HCT116 (cell line): Measurements from ENCODE around the gene DCDC2C. TPM values are rescaled to one million over a fixed set of nuclear protein-coding genes. Genes with fewer than 3 reads are reported as not detected.

ENCODE experiments used
- ATAC-seq: fragments of 200-7000 bp; cut with Tn5 transposase; 2 replicates; pipeline ENCODE4 v1.9.1; 2020; ENCODE audit warnings: mild to moderate bottlenecking, moderate library complexity
- BruUV-seq: library from RNA; stranded (reverse); fragments of 400-500 nt; replicated peaks from 2 replicates; lab custom pipeline; 2021; lab: Mats Ljungman, UMichigan
- CTCF ChIA-PET: fragments of 300-600 bp; sonication (Branson Sonifier 250); formaldehyde crosslinking; loops from one replicate; lab custom pipeline; 2021; ENCODE audit warnings: antibody characterized with exemption; lab: Charles Lee
- POLR2A ChIA-PET: fragments of 300-600, 350-600 bp; sonication (Branson Sonifier 250); formaldehyde crosslinking; loops from one replicate; lab custom pipeline; 2021; ENCODE audit warnings: antibody characterized with exemption; lab: Charles Lee
- RAD21 ChIA-PET, 2 experiments: fragments of 300-600 bp; sonication (Branson Sonifier 250); formaldehyde crosslinking; loops; one replicate each; lab custom pipeline; 2023; ENCODE audit warnings: low total read pairs in 2 of 2; ENCODE audit not compliant: uncharacterized antibody in 2 of 2, unreplicated experiment in 2 of 2, low non-redundant PET in 1 of 2; lab: Charles Lee
- DNase-seq: peaks from one replicate; pipeline ENCODE4 v3.0.0-alpha.2; 2010; ENCODE audit warnings: low read depth, low spot score
- H2AFZ ChIP-seq: fragments of 200-600 bp; shearing (Covaris generic), sonication (generic); 2 replicates; pipeline ENCODE4 v1.6.1; 2017; ENCODE audit warnings: low read depth, mixed run types, mixed read lengths, antibody characterized with exemption, low read length; ENCODE audit not compliant: poor library complexity, severe bottlenecking
- H3K27ac ChIP-seq: 2 replicates; pipeline ENCODE4 v1.5.1; 2012; ENCODE audit warnings: low read depth, low read length
- H3K27me3 ChIP-seq: fragments of 200-600 bp; sonication (generic); 2 replicates; pipeline ENCODE4 v1.6.1; 2016; ENCODE audit warnings: mixed run types, low read length, mixed read lengths; ENCODE audit not compliant: insufficient read depth
- H3K36me3 ChIP-seq, 2 experiments: fragments of 200-500 bp in 1 of 2; fragments of 200-600 bp in 1 of 2; sonication (Bioruptor generic) in 1 of 2; sonication (generic) in 1 of 2; 2 replicates each; pipeline versions ENCODE4 v1.5.1 to v1.6.1; 2014 to 2016; ENCODE audit warnings: low read length in 2 of 2, inconsistent platforms in 1 of 2, mixed read lengths in 1 of 2, mixed run types in 1 of 2; ENCODE audit not compliant: insufficient read depth in 2 of 2, control insufficient read depth in 1 of 2
- H3K4me1 ChIP-seq, 2 experiments: fragments of 200-600 bp in 1 of 2; sonication (generic) in 1 of 2; 2 replicates each; pipeline versions ENCODE4 v1.5.1 to v1.6.1; 2012 to 2017; ENCODE audit warnings: low read length in 2 of 2, inconsistent platforms in 1 of 2, mild to moderate bottlenecking in 1 of 2, mixed read lengths in 1 of 2, mixed run types in 1 of 2, moderate library complexity in 1 of 2; ENCODE audit not compliant: insufficient read depth in 2 of 2, control insufficient read depth in 1 of 2
- H3K4me2 ChIP-seq: fragments of 200-600 bp; sonication (generic); 2 replicates; pipeline ENCODE4 v1.6.1; 2017; ENCODE audit warnings: mixed run types, low read length, mixed read lengths
- H3K4me3 ChIP-seq, 2 experiments: fragments of 200-600 bp in 1 of 2; sonication (generic) in 1 of 2; replicated peaks in 1 of 2; 2 replicates each; pipeline ENCODE4 v1.5.1; 2011 to 2016; ENCODE audit warnings: low read length in 2 of 2, control low read depth in 1 of 2, low read depth in 1 of 2, mild to moderate bottlenecking in 1 of 2, mixed read lengths in 1 of 2, mixed run types in 1 of 2
- H3K79me2 ChIP-seq: fragments of 200-600 bp; sonication (generic); 2 replicates; pipeline ENCODE4 v1.6.1; 2017; ENCODE audit warnings: mild to moderate bottlenecking, mixed run types, low read length, moderate library complexity, mixed read lengths; ENCODE audit not compliant: insufficient read depth
- H3K9ac ChIP-seq: fragments of 200-600 bp; sonication (generic); 2 replicates; pipeline ENCODE4 v1.6.1; 2016; ENCODE audit warnings: low read length, mixed read lengths
- H3K9me2 ChIP-seq: fragments of 200-600 bp; sonication (generic), shearing (Covaris generic); 2 replicates; pipeline ENCODE4 v1.6.1; 2017; ENCODE audit warnings: mixed run types, mild to moderate bottlenecking, moderate library complexity; ENCODE audit not compliant: insufficient read depth
- H3K9me3 ChIP-seq, 2 experiments: fragments of 200-500 bp in 1 of 2; fragments of 200-600 bp in 1 of 2; sonication (Bioruptor generic) in 1 of 2; sonication (generic) in 1 of 2; 2 replicates each; pipeline ENCODE4 v1.6.1; 2014 to 2017; ENCODE audit warnings: low read length in 2 of 2, mixed read lengths in 2 of 2, inconsistent platforms in 1 of 2, low read depth in 1 of 2, mild to moderate bottlenecking in 1 of 2, mixed run types in 1 of 2, moderate library complexity in 1 of 2; ENCODE audit not compliant: control insufficient read depth in 1 of 2, insufficient read depth in 1 of 2
- H4K20me1 ChIP-seq: fragments of 200-600 bp; sonication (generic), shearing (Covaris generic); 2 replicates; pipeline ENCODE4 v1.6.1; 2017; ENCODE audit warnings: mixed run types, mild to moderate bottlenecking, moderate library complexity; ENCODE audit not compliant: insufficient read depth
- ATF3 ChIP-seq: IDR thresholded peaks from 2 replicates; pipeline ENCODE4 v1.6.1; 2012
- CBX3 ChIP-seq: IDR thresholded peaks from 2 replicates; pipeline ENCODE4 v1.6.1; 2012; ENCODE audit warnings: low read depth
- ELF1 ChIP-seq: IDR thresholded peaks from 2 replicates; pipeline ENCODE4 v1.6.1; 2012; ENCODE audit warnings: low read depth, borderline replicate concordance
- EZH2 ChIP-seq: fragments of 200-600 bp; sonication (generic); IDR thresholded peaks from 2 replicates; pipeline ENCODE4 v1.6.1; 2017; ENCODE audit warnings: antibody characterized with exemption, mixed run types
- JUND ChIP-seq: IDR thresholded peaks from 2 replicates; pipeline ENCODE4 v1.6.1; 2012
- MAX ChIP-seq: IDR thresholded peaks from 2 replicates; pipeline ENCODE4 v1.6.1; 2012
- REST ChIP-seq: IDR thresholded peaks from 2 replicates; pipeline ENCODE4 v1.6.1; 2012; ENCODE audit warnings: low read depth
- SIN3A ChIP-seq: IDR thresholded peaks from 2 replicates; pipeline ENCODE4 v1.6.1; 2012; ENCODE audit warnings: low read depth
- SP1 ChIP-seq: IDR thresholded peaks from 2 replicates; pipeline ENCODE4 v1.6.1; 2012; ENCODE audit warnings: low read depth
- SRF ChIP-seq: IDR thresholded peaks from 2 replicates; pipeline ENCODE4 v1.6.1; 2012; ENCODE audit warnings: low read depth
- TCF7L2 ChIP-seq: IDR thresholded peaks from 2 replicates; pipeline ENCODE4 v1.7.0; 2011; ENCODE audit warnings: borderline replicate concordance, inconsistent platforms; ENCODE audit not compliant: insufficient read depth, insufficient read length; ENCODE audit errors: extremely low read depth
- YY1 ChIP-seq: IDR thresholded peaks from 2 replicates; pipeline ENCODE4 v1.6.1; 2011; ENCODE audit warnings: low read length, low read depth, moderate library complexity, mild to moderate bottlenecking; ENCODE audit not compliant: insufficient replicate concordance; ENCODE audit errors: extremely low read depth
- ZFX ChIP-seq: fragments of 450-650 bp; IDR thresholded peaks from 2 replicates; pipeline ENCODE4 v1.6.1; 2017
- intact Hi-C: fragments of 100-400 bp; cut with micrococcal nuclease; formaldehyde crosslinking; loops from 2 replicates; pipeline ENCODE4 v1.10.0; 2022
- total RNA-seq: library from RNA; stranded (reverse); gene quantifications from one replicate; pipeline ENCODE4 v1.2.1, GENCODE V29; 2021; ENCODE audit not compliant: unreplicated experiment
- TF ChIP-seq, protein P1 (sequence below): IDR thresholded peaks from 2 replicates; pipeline ENCODE4 v1.6.1; 2011; ENCODE audit warnings: mild to moderate bottlenecking, low read length, moderate library complexity; ENCODE audit not compliant: insufficient replicate concordance; ENCODE audit errors: extremely low read depth

The DCDC2C gene
- total RNA-seq, 1 experiment from 2014 or later, result not detected

- TF ChIP-seq ATF3 (no peak), SP1 (no peak), SRF (no peak), TCF7L2 (no peak), ELF1 (no peak)
- TF ChIP-seq, all 23 proteins: peak for 0
These were observed 32.4 kb upstream of the DCDC2C start (continued) for GRCh38 chr2:3670941-3671340.

- DNase-seq (no peak), ATAC-seq (no peak)
- Histone ChIP-seq H3K27ac (no peak overlapping the region), H3K4me2 (no peak overlapping the region), H3K36me3 (no peaks in the 10 kb centered on the region), H2AFZ (no peak overlapping the region), H3K79me2 (no peaks in the 10 kb centered on the region), H3K9me2 (no peaks in the 10 kb centered on the region), H4K20me1 (no peaks in the 10 kb centered on the region), H3K9ac (no peak overlapping the region), H3K4me3 (no peak overlapping the region), H3K27me3 (peaks cover 2% of the 10 kb centered on the region; the same call in 1 of the 2 replicates), H3K4me1 (no peaks in the 10 kb centered on the region), H3K9me3 (no peaks in the 10 kb centered on the region)
- intact Hi-C loops, result no loop called here
- POLR2A ChIA-PET, result no interaction called here
- no TSS peak for BruUV-seq
- TF ChIP-seq, protein P1, sequence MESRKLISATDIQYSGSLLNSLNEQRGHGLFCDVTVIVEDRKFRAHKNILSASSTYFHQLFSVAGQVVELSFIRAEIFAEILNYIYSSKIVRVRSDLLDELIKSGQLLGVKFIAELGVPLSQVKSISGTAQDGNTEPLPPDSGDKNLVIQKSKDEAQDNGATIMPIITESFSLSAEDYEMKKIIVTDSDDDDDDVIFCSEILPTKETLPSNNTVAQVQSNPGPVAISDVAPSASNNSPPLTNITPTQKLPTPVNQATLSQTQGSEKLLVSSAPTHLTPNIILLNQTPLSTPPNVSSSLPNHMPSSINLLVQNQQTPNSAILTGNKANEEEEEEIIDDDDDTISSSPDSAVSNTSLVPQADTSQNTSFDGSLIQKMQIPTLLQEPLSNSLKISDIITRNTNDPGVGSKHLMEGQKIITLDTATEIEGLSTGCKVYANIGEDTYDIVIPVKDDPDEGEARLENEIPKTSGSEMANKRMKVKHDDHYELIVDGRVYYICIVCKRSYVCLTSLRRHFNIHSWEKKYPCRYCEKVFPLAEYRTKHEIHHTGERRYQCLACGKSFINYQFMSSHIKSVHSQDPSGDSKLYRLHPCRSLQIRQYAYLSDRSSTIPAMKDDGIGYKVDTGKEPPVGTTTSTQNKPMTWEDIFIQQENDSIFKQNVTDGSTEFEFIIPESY, result no peak
- TF ChIP-seq YY1 (no peak), ZFX (no peak), CBX3 (no peak), TCF7L2 (no peak), SIN3A (no peak), JUND (no peak), ELF1 (no peak), MAX (no peak), REST (no peak), ATF3 (no peak), EZH2 (no peak)
- CTCF ChIA-PET, result no interaction called here
- RAD21 ChIA-PET, result no interaction called here
These were observed 30.3 kb upstream of the DCDC2C start for GRCh38 chr2:3672861-3673678.
